AG09319 (cell line): Measurements from ENCODE around the gene CDH23.

Experiments
- DNase-seq: peaks from one replicate; pipeline ENCODE4 v3.0.0-alpha.2; 2010; ENCODE audit warnings: low read depth; ENCODE audit errors: extremely low read depth
- TF ChIP-seq, protein P1 (sequence below): IDR thresholded peaks from 2 replicates; pipeline ENCODE4 v1.5.1; 2011; ENCODE audit warnings: low read depth, mild to moderate bottlenecking, inconsistent platforms, low read length, moderate library complexity

Gene CDH23

DNA sequence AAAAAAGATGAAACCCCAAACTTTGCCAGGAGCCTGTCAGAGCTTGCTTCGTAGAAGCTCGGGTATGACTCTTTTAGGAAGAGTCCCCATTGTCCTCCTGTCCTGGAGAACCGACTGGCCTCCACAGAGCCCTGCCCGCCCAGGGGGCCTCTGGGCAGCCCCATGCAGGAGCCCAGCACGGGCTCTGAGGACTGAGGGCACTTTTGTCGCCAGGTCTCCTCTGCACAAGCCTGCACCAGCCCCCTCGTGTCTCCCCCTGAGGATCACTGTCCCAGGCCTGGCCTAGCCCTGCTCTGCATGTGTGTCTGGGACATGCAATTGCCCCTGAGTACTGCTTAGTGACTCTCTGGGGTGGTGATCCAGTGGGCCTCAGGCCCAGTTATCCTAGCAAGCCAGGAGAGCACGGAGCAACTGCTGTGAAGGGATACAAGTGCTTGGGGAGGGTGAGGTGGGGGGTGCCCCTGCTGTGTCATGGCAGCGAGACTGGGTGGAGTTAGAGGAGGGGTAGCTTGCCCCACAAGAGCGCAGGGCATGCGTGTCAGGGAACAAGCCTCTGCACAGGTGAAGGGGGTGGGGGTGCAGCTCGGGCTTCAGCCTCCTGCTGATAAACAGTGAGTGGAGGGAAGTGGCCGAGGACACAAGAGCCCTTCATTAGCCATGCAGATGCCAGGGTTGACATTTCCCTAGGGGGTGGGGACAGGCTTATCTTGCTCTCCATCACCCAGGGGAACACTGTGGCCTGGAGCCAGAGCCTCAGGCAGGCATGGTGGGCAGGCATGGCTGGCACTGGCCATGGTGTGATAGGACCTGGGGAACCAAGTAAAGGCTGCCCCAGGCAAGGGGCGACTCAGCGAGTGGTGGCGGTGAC lies 179.4 kb downstream of the CDH23 start:
- TF ChIP-seq, protein P1, sequence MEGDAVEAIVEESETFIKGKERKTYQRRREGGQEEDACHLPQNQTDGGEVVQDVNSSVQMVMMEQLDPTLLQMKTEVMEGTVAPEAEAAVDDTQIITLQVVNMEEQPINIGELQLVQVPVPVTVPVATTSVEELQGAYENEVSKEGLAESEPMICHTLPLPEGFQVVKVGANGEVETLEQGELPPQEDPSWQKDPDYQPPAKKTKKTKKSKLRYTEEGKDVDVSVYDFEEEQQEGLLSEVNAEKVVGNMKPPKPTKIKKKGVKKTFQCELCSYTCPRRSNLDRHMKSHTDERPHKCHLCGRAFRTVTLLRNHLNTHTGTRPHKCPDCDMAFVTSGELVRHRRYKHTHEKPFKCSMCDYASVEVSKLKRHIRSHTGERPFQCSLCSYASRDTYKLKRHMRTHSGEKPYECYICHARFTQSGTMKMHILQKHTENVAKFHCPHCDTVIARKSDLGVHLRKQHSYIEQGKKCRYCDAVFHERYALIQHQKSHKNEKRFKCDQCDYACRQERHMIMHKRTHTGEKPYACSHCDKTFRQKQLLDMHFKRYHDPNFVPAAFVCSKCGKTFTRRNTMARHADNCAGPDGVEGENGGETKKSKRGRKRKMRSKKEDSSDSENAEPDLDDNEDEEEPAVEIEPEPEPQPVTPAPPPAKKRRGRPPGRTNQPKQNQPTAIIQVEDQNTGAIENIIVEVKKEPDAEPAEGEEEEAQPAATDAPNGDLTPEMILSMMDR = no peak

DNA sequence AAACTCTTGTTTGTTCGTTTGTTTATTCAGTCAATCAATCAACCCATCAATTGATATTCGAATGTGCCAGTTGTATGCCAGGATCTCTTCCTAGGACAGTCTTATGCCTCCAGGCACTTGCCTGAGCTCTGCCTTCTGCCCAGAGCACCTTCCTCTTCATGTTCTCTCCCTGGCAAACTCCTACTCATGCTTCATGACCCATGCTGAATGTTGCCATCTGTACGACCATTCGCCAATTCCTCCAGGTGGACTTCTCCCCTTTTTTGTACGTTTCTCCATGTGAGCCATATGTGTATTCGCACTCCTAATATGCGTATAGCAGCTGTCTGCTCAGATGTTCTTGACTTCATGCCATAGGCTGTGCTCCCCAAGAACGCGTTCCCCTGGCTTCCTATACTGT lies 180.1 kb downstream of the CDH23 start:
- TF ChIP-seq, protein P1 = no peak
- no peak for DNase-seq

More for the DNA sequence above, 179.4 kb downstream of the CDH23 start:
- no peak for DNase-seq

DNA sequence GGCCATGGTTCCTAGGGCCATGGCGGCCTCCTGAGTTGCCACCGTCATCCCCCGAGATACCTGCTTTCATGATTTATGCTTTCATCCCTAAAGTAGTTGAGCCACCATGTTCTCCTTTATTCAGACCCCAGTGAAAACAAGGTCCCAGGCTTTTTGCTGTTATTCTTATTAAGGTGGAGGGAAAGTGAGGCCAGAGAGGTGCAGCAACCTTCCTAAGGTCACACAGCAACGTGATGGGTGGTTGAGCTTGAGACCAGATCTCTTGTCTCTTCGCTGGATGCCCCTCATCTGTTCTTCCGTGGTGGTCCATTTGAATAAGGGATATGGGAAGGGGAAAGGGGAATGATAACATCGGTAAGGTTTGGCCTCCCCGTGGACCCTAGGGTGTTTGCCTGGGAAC lies 180.6 kb downstream of the CDH23 start:
- TF ChIP-seq, protein P1 = no peak
- no peak for DNase-seq

DNA sequence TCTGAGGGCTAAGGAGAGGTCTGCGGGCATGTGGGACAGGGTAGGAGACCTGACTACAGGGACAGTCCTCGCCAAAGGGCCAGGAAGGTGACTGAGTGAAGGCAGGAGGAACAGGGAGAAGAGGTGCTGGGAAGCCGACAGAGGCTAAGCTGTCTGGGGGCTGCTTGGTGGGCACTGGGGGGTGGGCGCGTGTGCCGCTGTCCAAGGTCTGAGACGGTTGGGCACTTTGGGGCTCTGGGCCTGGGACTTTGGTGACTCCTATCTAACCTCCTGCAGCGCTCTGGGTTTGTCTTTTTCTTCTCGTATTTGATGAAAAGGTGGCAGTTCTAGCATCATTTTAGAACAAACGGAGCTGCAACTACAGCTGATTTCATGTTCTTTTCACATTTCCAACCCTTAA lies 181.3 kb downstream of the CDH23 start:
- TF ChIP-seq, protein P1 = no peak
- DNase-seq = no peak

DNA sequence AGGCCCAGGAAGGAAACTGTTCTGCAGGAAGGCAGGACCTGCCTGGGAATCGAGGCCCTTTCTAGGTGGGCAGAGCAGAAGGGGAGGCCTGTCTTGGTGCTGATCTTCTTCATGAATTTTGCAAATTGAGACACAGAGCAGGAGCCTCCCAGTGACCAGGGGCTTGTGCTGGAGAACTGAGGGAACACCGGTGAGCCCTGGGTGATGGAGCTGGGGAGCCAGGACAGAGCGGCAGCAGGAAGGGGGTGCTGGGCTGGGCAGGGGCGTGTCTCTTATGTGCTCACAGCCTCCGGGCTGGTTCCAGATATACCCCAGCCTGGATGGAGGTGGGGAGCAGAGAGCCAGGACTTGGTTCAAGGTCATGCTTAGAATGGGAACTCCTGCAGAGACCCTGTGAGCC lies 182.9 kb downstream of the CDH23 start:
- TF ChIP-seq, protein P1 = no peak

DNA sequence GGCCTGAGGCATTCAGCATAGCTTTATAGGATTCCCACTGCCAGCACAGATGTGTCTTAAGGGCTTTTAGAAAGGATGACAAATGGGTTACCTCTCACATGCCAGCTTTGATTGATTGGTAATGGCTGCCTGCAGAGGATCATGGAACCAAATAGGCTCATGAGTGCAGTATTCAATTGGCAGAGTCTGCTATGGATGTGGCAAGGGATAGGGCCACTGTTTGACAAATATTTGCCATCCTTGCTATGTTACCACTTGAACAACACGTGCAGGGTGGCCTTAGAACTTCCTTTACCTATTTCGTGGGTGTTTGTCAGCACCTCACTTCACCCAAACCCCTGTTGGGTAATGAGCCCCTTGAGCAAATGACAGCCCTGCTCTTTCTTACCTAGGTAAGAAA lies 183.7 kb downstream of the CDH23 start:
- DNase-seq = no peak
- TF ChIP-seq, protein P1 = no peak

More for the DNA sequence above, 182.9 kb downstream of the CDH23 start:
- no peak for DNase-seq

DNA sequence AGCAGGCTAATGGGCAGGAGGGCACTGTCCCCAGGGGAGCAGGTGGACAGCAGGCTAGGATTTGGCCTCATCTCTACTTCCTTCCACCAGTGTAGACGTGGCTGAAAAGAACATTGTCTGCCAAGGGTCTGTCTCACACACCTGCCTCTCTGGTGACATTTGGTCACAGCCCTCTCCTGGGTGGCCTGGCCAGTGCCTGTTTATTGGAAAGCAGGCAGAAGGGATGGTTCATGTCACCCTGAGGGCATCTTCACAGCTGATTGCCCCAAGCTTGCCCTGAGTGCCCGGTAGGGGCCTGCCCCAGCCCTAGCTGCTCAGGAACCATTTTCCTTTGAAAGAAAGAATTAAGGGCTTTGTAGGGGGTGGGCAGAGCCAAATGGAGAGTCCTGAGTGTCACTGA lies 184.2 kb downstream of the CDH23 start:
- DNase-seq = no peak
- TF ChIP-seq, protein P1 = no peak
